Adrenal gland (tissue), 12 donors: Measurements from ENCODE around the gene FARP1. TPM values are rescaled to one million over a fixed set of nuclear protein-coding genes. Genes with fewer than 3 reads are reported as not detected.

ENCODE experiments used
- DNase-seq, 7 donors: peaks; one replicate each; pipeline ENCODE4 v3.0.0-alpha.2; 2019 to 2020
- H3K27ac ChIP-seq, 5 donors: fragments of 200-600 bp; sonication (generic) in 4 of 5; 1 replicate in 3 of 5; 2 replicates in 2 of 5; pipeline versions ENCODE4 v1.5.1 to v1.8.0; 2016 to 2020; ENCODE audit warnings: mild to moderate bottlenecking in 1 of 5
- H3K27me3 ChIP-seq: fragments of 200-600 bp; 2 replicates; pipeline ENCODE4 v1.8.0; 2021
- H3K36me3 ChIP-seq, 2 donors: fragments of 200-600 bp; replicated peaks in 1 of 2; 1 replicate in 1 of 2; 2 replicates in 1 of 2; pipeline versions ENCODE4 v1.5.1 to v1.8.0; 2018 to 2022
- H3K4me1 ChIP-seq, 2 donors: fragments of 200-600 bp; replicated peaks in 1 of 2; 1 replicate in 1 of 2; 2 replicates in 1 of 2; pipeline versions ENCODE4 v1.5.1 to v1.8.0; 2018 to 2021
- H3K4me3 ChIP-seq, 4 donors: fragments of 200-600 bp; sonication (generic) in 3 of 4; one replicate each; pipeline ENCODE4 v1.5.1; 2016 to 2018
- H3K9me3 ChIP-seq, 3 donors: fragments of 200-600 bp; sonication (generic) in 1 of 3; replicated peaks in 1 of 3; 1 replicate in 2 of 3; 2 replicates in 1 of 3; pipeline versions ENCODE4 v1.5.1 to v1.8.0; 2016 to 2021
- POLR2A ChIP-seq, 2 donors: fragments of 450-650 bp; IDR thresholded peaks; one replicate each; pipeline ENCODE4 v1.6.1; 2017; ENCODE audit warnings: antibody characterized with exemption in 2 of 2, mild to moderate bottlenecking in 2 of 2, moderate library complexity in 1 of 2
- WGBS, 4 donors: extraction: QIAGEN DNeasy Blood & Tissue Kit in 2 of 4; methylation state at CpG; one replicate each; pipeline versions ENCODE4 v1.1.5 to v1.1.7; 2013 to 2017; 5-methylcytosine and 5-hydroxymethylcytosine counted together
- intact Hi-C, 2 donors: fragments of 100-400 bp; cut with DNase I; formaldehyde crosslinking; loops; one replicate each; pipeline versions ENCODE4 v1.14.1 to v1.15.0; 2022 to 2023
- polyA plus RNA-seq, 3 donors: library from polyadenylated mRNA; stranded (reverse); fragments of 200-250 nt in 2 of 3; fragments of 350-450 nt in 1 of 3; fragmentation: Illumina TruSeq in 1 of 3; extraction: RNeasy Lipid Tissue Mini Kit (QIAGEN cat#74804) in 1 of 3; gene quantifications; one replicate each; pipeline ENCODE4 v1.2.3, GENCODE V29; 2013 to 2014
- total RNA-seq, 9 donors: library from RNA; depleted of rRNA in 4 of 9; stranded (reverse); fragments of >200 nt in 4 of 9; fragments of 120-200 nt in 1 of 9; fragmentation: NEBNext Ultra II Directional in 1 of 9; extraction: Animal tissue kit (Norgen Biotek cat#: 25700) in 1 of 9; gene quantifications; one replicate each; pipeline versions ENCODE4 v1.1.0 to v1.2.4, GENCODE V29; 2013 to 2023
- TF ChIP-seq, protein P1 (sequence below), 6 experiments: fragments of 450-650 bp in 4 of 6; fragments of 200-600 bp in 2 of 6; sonication (generic) in 1 of 6; IDR thresholded peaks; 1 replicate in 5 of 6; 2 replicates in 1 of 6; pipeline versions ENCODE4 v1.5.1 to v1.8.0; 2016 to 2021; ENCODE audit warnings: antibody characterized with exemption in 6 of 6, mild to moderate bottlenecking in 2 of 6, moderate library complexity in 1 of 6
- donor health status: healthy with polysubstance abuse.
- donor health status: Bipolar disorder and iron deficiency.
- donor health status: DM: yes; HTN: yes; CAD: no.
- donor health status: DM: no; HTN: no; CAD: no.
- donor health status: DM: no; HTN: no; CAD: no.
- donor health status: DM: yes; HTN: yes; CAD: no.

FARP1 gene
- total and polyA plus RNA-seq, 12 donors: 27.1 to 304 (median 71.6) TPM

DNA sequence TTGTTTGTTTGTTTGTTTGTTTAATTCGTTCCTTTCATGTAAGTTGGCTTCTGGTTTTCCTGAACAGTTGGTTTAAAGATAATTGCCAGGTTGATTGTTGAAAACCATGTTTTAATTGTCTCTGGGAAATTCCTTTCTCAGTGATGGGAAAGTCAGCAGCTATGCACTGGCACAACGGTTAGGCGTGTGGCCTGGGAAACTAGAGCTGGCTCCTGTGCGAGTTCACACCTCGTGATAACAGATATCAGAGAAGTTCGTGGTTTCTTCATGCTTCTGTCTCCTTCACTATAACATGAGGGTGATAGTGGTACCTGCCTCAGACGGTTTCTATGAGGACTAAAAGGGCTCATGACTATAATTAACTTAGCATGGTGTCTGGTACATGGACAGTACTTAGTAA is 280.5 kb downstream of the FARP1 start:
- H3K27ac ChIP-seq: no peak overlapping the region
- H3K9me3 ChIP-seq: no peaks in the 10 kb centered on the region
- 81 to 87% (median 84%) methylated on average over 7 of the region's 7 CpGs for WGBS, 4 donors
- H3K36me3 ChIP-seq: no peaks in the 10 kb centered on the region
- no peaks in the 10 kb centered on the region for H3K4me1 ChIP-seq
- no peak for TF ChIP-seq POLR2A (IDR thresholded peaks at IDR 0.05)
- TF ChIP-seq, protein P1, sequence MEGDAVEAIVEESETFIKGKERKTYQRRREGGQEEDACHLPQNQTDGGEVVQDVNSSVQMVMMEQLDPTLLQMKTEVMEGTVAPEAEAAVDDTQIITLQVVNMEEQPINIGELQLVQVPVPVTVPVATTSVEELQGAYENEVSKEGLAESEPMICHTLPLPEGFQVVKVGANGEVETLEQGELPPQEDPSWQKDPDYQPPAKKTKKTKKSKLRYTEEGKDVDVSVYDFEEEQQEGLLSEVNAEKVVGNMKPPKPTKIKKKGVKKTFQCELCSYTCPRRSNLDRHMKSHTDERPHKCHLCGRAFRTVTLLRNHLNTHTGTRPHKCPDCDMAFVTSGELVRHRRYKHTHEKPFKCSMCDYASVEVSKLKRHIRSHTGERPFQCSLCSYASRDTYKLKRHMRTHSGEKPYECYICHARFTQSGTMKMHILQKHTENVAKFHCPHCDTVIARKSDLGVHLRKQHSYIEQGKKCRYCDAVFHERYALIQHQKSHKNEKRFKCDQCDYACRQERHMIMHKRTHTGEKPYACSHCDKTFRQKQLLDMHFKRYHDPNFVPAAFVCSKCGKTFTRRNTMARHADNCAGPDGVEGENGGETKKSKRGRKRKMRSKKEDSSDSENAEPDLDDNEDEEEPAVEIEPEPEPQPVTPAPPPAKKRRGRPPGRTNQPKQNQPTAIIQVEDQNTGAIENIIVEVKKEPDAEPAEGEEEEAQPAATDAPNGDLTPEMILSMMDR (IDR thresholded peaks at IDR 0.05): no peak
- intact Hi-C loops: no loop called here
- no peaks in the 10 kb centered on the region for H3K27me3 ChIP-seq
- DNase-seq: no peak
- H3K4me3 ChIP-seq: no peak overlapping the region

DNA sequence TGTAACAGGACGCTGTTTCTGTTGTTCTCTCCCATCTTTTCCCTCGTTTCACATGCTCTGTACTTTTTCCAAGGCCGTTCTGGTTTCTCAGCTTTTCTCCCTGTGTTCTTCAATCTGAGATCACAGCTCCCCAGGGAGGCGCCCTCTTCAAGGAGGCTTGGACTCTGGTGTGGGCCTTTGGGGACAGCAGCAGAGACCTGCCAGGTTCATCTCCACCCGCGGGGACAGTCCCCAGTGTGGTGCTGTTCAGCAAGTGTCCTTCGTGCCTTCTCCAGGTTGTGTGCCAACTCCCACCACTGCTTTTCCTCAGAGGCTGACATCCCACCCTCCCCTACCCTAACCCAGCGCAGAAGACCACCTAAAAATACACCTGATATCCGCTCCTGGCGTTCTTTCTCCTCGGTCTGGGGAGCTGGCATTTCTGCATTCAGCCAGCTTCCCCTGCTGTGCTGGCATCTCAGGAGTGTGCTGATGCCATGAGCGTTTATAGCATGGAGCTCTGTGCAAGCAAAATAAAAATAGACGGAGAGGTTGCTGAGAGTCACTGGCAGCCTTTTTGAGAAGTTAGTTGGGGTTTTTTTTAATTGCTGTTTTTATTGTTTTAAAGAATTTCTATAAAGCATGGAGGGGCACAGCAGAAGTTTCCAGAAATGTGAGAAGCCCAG is 284.6 kb downstream of the FARP1 start:
- no peaks in the 10 kb centered on the region for H3K27me3 ChIP-seq
- 78 to 91% (median 86%) methylated on average over 13 of the region's 13 CpGs for WGBS, 4 donors
- H3K4me1 ChIP-seq: no peaks in the 10 kb centered on the region
- TF ChIP-seq, protein P1 (IDR thresholded peaks at IDR 0.05): no peak
- TF ChIP-seq POLR2A (IDR thresholded peaks at IDR 0.05): no peak
- H3K9me3 ChIP-seq: no peaks in the 10 kb centered on the region
- DNase-seq: no peak
- intact Hi-C loops: no loop called here
- no peak overlapping the region for H3K4me3 ChIP-seq
- H3K27ac ChIP-seq: no peak overlapping the region
- no peaks in the 10 kb centered on the region for H3K36me3 ChIP-seq

DNA sequence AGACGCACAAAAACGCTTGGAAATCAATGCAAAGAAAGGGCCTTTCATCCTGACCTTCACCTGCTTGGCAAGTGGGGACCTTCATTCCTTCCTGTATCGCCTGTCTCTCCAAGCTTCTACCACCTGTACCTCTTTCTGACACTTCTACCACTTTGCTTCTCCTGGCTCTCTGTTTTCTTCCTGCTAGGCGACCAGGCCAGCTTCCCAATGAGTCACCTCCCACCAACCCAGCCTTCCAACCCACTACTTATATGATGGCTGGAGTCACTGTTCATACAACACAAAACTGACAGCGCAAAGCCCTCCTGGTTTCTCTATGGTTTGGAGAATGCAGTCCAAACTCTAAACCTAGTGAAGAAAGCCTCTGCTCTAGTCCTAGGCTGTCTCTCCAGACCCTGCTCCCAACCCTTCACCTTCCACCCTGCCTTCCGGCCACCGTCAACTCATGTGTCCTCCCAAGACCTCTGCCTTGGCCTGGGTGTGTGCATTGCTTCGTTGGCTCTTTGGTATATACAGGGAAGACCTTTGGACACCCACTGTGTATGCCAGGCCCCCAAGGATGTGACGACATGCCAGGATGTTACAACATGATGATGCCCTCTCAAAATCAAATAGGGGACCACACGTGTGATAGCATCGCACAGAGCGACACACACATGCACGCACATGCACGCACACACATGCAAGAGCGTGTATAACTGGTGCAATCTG is 285.5 kb downstream of the FARP1 start:
- H3K9me3 ChIP-seq: no peaks in the 10 kb centered on the region
- TF ChIP-seq POLR2A (IDR thresholded peaks at IDR 0.05): no peak
- TF ChIP-seq, protein P1 (IDR thresholded peaks at IDR 0.05): no peak
- no peak overlapping the region for H3K4me3 ChIP-seq
- H3K27ac ChIP-seq: no peak overlapping the region
- no peaks in the 10 kb centered on the region for H3K36me3 ChIP-seq
- intact Hi-C loops: no loop called here
- no peaks in the 10 kb centered on the region for H3K4me1 ChIP-seq
- 87 to 92% (median 90%) methylated on average over 15 of the region's 15 CpGs for WGBS, 4 donors
- no peaks in the 10 kb centered on the region for H3K27me3 ChIP-seq
- DNase-seq: no peak

DNA sequence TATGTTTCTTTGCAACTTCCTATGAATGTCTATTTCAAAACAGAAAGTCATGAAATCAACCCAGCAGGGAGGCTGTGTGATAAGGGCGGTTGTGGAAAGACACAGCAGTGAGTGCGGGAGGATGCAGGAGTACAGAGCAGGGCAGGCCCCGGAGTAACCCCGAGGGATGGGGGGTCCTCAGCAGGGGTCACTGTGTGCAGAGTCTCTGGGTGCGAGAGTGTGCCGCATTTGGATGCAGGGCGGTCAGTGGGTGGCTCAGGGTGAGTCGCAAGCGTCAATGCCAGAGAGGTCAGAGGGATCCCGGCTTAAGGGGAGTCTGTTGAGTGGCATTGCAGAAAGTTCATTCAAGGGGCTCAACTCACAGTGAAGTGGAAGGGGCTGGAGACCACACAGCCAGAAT is 286.2 kb downstream of the FARP1 start:
- H3K36me3 ChIP-seq: no peaks in the 10 kb centered on the region
- no peaks in the 10 kb centered on the region for H3K4me1 ChIP-seq
- H3K4me3 ChIP-seq: no peak overlapping the region
- intact Hi-C loops: no loop called here
- H3K9me3 ChIP-seq: no peaks in the 10 kb centered on the region
- WGBS, 4 donors: 81 to 84% (median 82%) methylated on average over 9 to 10 of the region's 10 CpGs
- TF ChIP-seq, protein P1 (IDR thresholded peaks at IDR 0.05): no peak
- TF ChIP-seq POLR2A (IDR thresholded peaks at IDR 0.05): no peak
- H3K27me3 ChIP-seq: no peaks in the 10 kb centered on the region
- H3K27ac ChIP-seq: no peak overlapping the region
- no peak for DNase-seq
